ENCODE results near the gene CHN2.

Gene CHN2

DNA sequence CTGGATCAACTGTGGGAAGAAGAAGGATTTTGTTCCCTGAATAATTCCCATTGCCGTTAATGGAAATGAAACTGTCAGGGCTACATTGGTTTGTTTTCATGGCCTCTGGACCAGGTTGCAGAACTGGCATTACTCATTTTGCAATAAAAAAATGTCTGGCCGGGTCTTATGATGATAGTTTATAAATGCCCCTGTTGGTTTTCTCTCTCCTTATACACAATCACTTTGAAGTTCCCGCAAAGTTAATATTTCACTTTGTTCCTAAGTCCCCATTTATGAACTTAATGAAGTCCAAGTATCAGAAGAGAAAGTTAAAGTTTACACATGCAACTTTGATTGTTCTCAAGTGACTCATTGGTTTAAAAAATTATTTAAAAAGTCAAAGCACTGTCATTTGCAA is 218.3 kb downstream of the CHN2 start:
- DNase-seq = no peak

DNA sequence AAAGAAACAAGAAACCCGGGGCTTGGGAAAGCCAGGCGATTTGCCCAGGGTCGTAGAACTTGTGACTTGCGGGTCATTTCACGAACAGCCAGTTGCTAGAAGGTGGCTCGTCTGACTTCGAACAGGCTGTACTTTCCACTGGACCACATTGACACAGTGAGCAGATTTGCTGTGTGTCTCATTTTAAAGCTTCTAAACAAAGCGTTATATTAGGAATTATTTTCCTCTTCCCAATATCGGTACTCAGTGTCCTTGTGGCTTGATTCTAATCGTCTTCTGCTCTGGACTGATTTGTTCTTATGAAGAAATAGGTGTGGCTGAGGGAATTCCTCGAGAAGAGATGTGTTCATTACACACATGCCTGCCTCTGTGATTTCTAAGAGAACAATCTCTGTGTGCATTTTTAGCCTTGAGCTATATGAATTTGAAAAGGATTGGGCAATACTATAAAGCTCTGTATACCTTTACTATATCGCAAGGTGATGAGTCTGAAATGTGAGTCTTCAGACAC is 219.1 kb downstream of the CHN2 start:
- no peak for DNase-seq

DNA sequence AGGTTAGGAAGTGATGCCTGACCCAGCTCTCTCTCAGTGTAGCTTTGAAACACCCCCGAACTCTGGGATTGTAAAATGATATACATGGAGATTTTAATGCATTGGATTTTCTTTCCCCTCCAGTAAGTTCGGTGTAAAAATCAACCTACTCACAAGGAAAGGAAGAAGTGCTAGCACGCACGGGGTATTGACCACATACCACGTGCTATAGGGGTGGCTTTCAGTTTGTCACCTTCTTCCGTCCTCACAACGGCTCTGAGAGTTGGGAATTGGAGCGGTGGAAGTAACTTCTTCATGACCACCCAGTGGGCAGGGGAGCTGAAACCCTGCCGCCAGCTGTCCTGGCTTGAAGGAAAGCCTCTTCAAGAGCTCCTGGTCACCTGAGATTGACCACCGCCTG is 219.6 kb downstream of the CHN2 start:
- DNase-seq = no peak

DNA sequence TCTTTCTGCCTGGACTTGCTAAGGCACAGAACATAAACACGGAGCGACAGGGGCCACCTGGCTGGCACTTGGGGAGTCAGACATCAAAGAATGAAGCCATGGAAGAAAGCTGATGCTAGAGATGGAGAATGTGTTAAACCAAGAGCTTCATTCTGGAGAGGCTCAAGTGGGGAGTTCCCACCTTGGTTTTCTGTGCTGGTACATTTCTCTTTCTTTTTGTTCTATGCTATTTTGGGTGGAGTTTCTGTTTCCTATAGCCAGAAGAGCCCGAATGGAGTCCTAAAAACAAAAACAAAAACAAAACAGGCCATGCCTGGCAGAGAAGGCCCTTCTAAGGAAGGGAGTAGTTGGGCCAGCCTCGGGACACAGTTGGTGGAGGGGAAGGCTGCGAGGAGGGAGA is 220.6 kb downstream of the CHN2 start:
- no peak for DNase-seq

DNA sequence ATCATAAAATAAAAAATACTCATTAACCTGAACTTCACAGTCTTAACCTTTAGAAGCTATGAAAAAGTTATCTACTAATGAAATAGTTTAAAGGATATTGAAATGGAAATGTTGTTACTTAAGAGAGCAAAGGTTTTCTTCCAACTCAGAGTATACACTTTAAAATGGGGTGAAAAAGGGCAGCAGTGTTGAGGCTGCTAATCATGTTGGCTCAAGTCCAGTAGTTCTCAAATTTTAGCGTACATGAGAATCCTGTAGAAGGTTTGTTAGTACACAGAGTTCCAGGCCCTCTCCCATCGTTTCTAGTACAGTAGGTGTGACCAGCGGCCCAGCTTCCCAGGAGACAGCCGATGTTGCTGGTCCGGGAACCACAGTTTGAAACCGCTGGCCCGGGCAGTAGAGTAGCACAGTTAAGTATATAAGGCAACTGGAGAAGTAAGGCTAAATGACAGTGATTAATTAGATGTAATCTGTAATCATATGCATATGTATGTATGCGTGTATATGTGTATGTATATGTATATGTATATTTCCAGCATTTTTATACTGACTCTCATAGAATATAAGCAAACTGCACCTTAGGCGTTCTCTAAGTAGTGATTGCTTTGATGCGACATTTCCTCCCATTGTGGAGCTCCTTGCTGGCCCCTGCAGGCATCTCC is 221.8 kb downstream of the CHN2 start:
- DNase-seq = no peak

DNA sequence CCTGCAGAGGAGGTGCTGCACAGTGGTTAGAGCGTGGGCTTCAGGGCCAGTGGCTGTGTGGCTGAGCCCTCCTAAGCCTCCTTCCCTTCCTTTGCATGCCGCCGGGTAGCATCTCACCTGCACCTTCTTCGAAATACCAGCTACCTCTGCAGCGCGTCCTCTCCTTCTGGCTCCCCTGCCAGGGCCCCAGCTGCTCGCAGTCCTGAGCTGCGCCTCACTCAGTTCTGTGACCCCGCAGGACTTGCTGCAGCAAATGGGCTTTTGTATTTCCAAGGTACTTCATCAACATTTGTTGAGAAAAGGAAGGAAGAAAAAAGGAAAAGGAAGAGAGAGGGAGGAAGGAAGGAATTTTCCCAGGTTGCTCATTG is 222.3 kb downstream of the CHN2 start:
- DNase-seq = no peak

DNA sequence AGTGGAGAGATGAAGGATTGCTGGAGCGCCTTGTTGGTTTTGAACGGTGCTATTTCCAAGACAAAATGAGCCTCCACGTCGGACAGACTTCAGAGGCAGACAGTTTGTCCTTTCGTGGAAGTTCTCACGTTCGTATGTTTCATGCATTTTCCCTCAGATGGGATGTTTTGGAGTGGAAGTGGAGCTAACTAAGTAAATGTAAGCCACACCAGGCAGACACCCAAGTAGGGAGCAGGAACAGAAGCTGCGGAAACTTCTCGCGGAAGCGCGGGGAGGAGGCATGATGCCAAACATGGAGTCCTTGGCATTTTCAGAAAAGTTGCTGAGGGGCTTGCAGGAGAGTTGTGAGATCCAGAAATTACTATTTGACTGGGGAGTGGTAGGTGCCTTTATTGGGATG is 223.5 kb downstream of the CHN2 start:
- no peak for DNase-seq

DNA sequence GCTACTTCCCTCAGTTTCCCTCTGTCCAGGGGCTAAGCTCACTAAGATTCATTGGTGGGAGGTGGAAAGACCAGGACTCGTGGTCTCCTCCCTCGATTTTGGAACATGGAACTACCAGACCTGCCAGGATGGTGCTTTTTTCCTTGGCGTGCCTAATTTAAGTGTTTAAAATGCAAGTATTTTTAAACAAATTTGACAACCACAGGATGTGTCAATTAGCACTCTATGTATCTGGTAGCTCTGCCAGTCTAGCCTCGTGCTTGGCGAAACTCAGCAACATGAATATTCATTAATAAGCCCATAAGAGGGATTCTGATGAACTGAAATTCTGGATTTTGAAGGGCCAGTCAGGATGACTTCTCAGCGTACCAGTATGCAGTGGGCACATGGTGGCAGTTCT is 224.1 kb downstream of the CHN2 start:
- DNase-seq = no peak

DNA sequence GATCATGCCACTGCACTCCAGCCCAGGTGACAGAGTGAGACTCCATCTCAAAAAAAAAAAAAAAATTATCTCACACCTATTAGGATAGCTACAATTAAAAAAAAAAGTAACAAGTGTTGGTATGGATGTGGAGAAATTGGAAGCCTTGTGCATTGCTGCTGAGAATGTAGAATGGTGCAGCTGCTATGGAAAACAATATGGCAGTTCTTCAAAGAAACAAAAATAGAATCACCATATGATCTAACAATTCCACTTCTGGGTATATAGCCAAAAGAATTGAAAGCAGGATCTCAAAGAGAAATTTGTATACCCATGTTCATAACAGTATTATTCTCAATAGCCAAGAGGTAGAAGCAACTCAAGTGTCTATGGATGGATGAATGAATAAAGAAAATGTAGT is 225.4 kb downstream of the CHN2 start:
- DNase-seq = no peak

DNA sequence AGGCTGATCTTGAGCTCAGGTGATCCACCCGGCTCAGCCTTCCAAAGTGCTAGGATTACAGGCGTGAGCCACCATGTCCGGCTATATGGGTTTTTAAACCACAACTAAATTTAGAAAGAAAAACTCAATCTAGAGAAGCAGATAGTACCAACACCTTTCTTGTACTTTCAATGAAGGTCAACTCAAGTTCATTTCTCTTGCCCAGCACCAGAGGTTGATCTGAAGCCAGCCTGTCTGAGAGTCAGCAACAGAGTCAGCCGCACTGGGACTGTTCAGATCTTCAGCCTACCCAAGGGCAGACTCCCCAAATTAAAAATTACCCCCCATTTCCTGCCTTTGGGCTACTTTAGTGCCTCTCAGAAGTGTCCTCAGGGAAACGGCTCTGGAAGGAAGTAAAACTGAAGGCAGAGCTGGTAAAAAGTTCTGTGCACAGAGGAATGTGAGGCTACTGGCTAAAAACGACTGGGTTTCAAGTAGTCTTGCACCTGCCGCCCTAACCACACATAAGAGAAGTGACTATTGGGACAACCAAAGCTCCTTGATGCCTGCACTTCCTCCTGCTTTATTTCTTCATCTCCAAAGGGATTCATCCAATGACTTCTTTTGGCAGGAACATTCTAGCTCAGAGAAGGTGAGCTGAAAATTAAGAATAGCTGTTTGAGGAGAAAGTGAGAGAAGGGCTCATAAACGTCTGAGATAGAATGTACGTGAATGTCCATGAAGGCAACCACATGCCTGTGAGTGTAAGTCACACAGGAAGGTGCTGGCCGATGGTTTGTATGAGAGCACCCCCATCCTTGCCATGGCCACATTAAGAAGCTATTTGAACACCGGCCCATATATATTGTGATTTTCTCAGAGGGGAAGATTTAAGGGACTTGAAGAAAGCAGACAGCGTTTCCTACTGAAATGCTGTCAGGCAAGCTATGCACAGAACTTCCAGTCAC is 226.7 kb downstream of the CHN2 start:
- no peak for DNase-seq

DNA sequence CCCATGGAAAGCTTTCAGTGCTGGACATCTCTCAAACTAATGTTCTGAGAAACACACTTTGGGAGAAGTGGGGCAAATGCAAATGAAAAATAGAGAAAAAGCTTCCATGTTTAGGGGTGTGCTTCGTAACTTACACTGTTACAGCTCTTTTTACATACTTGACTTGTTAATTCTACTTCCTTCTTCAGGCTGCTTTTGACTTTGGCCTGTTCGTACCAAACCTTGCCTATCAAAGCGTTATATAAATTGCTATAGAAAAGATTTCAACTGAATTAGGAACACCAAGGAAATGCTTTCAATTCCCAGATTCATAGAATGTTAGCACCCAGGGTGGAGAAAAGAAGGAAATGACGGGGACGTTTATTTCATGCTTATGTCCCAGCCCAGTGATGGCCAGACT is 228.3 kb downstream of the CHN2 start:
- no peak for DNase-seq

DNA sequence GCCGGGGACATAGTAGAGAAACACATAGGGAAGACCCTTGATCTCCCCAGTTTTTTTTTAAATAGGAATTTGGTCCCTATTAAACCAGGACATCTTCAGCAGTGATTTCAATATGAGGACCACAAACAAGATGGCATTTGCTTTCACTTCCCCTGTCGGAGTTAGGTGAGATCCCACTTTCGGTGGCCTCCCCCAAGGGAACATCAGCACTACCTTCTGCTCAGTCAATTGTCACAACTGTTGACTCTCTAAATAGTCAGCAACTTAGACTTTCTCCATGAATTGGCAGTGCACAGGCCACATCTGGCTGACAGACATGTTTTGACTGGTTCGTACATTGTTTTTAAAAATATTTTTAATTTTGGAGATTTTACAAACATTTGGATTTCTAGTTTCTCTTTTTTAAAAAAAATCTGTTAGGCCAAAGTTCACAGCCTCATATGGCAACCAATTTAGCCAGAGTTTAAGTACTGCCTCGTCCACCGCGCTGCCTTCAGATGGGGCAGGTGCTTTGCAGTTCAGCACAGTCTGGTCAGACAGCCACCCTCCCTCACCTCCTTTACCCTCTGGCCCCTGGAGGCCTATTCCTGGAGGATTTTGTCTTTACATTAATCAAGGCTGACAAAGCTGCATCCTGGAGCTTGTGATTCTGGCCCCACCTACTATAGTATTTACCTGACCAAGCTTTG is 229.9 kb downstream of the CHN2 start:
- DNase-seq = no peak

DNA sequence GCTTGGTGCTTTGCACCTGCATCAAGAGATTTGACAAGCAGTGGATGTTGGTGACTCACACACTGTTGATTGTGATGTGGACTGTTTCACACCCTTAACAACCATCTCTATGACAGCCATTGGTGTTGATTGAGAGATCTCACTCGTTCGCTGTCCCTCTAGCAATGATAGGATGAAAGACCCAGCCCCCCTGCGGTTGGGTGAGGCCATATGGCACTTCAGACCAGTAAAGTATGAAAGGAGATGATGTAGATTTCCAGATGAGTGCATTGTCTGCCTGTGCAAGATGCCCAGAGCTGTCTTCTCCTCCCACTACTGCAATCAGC is 230.4 kb downstream of the CHN2 start:
- no peak for DNase-seq

DNA sequence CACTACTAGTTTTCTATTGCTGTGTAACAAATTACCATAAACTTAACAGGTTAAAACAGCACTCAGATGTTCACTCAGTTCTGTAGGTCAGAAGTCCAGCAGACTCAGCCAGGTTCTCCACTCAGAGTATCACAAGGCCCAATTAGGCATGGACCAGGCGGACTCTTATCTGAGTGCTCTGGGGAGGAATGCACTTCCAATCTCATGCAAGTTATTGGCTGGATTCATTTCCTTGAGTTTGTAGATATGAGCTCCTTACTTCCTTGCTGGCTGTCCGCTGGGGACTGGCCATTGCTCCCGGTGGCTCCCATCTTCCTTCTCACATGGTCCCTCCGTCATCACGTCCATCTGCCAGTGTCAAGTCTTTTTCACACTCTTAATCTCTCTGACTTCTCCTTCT is 232.0 kb downstream of the CHN2 start:
- DNase-seq = no peak

DNA sequence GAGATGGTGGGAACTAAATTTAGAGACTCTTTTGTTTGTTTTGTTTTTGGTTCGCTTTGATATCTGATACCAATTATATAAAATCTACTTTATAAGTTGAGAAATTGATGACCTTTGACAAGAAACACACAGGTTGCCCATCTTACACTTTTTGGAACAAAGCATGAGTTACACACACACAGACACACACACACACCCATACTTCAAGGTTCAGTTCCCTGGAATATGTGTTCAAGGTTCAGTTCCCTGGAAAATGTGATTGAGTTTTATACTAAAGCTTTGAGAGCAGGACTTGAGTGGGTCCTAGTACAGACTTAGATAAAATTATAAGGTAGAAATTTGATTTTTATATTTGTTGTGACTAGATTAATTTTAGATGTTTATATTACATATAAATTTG is 234.8 kb downstream of the CHN2 start:
- DNase-seq = no peak

DNA sequence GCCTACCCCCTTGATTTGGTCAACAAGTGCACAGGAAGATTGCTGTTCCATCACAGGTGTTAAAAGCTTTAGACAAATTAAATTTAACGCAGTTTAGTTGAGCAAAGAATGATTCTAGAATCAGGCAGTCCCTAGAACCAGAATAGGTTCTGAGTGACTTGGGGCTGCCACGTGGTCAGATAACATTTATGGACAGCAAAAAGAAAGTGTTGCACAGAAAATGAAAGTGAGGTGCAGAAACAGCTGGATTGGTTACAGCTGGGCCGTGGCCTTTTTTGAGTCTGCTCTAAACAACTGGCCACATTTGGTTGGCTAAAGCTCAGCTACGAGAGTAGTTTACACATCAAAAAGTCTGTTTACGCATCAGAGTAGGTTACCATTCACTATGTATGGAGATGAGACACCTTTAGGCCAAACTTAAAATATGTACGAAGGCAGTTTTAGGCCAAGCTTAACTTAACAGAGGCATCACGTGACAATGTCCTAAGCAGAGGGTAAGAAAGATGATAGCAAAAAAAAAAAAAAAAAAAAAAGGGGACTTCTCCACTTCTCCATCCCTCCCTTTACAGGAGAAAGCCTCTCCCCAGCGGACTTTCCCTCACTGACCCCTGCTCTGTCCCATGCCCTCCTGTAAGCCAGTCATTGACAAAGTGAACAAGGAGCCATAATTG is 235.8 kb downstream of the CHN2 start:
- no peak for DNase-seq

DNA sequence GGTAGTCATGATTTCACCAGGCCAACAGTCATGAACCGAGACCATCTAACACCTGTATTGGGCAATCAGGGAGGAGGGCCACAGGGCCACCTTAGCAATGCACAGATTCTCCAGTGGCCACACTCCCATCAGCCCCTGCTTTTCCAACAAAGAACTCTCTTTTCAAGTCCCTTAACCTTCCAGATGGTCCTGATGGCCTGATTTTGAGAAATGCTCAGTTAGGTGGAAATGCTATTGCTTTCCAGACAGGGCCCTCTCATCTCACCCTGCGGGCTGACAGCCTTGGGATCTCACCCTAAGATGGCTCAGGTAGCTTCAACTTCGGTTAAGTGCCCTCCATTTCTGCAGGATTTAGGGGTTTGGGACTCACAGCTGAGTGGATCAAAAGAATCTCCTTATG is 237.1 kb downstream of the CHN2 start:
- no peak for DNase-seq

DNA sequence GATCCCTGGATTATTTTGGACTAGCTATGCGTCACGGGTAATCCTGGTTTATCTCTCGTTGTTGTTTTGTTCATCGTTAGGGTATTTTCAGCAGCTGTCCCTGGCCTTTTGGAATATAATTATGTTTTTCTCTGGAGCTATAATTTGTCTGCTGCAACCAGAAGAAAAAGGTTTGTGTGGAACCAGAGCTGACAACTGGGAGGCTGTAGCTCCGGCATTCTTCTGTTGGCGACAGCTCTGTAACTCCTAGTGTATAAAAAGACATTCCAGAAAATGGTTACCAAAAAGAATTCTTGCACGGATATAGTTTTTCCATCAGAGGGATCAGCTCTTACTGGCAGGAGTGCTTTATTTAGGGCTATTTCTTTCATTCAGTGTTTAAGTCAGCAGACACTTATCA is 238.1 kb downstream of the CHN2 start:
- no peak for DNase-seq

DNA sequence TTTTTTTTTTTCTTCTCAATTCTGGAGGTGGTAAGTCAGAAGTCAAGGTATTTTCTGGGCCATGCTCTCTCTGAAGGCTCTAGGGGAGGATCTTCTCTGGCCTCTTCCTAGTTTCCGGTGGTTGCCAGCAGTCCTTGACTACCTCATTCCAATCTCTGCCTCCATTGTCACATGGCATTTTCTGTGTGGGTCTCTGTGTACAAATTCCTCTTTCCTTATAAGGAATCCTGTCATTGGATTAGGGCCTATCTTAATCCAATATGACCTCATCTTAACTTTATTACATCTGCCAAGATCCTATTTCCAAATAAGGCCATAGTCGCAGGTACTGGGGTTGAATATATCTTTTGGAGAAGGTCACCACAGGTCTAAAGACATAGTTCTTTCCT is 239.8 kb downstream of the CHN2 start:
- DNase-seq = no peak

DNA sequence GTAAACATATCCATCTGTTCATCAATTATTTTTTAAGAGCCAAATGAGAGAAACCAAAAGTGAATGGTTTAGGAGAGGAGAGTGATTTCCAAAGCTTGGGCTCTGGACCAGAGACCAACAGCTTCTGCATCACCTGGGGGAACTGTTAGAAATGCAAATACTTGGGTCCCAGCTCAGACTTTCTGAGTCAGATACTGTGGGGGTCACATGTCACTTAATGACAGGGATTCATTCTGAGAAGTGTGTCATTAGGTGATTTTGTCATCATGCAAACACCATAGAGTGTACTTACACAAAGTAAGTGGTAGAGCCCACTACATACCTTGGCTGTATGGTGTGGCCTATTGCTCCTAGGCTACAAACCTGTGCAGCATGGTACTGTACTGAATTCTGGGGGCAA is 240.6 kb downstream of the CHN2 start:
- DNase-seq = no peak

DNA sequence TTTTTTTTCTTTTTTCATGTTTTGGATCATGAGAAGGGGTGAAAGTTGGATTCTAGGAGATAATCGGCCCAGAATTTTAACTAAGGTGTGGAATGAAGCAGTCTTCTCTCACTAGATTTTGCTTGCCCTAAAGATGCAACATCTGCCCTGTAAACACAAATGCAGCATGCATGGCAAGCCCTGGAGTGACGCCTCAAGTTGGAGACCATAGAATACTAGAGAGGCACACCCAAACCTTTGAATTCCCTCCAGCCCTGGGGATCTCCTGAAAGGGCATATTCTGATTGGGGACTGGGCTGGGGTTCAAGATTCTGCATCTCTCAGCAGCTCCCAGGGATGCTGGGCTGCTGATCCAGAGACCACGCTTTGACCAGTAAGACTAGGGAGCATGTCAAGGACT is 241.3 kb downstream of the CHN2 start:
- DNase-seq = no peak

DNA sequence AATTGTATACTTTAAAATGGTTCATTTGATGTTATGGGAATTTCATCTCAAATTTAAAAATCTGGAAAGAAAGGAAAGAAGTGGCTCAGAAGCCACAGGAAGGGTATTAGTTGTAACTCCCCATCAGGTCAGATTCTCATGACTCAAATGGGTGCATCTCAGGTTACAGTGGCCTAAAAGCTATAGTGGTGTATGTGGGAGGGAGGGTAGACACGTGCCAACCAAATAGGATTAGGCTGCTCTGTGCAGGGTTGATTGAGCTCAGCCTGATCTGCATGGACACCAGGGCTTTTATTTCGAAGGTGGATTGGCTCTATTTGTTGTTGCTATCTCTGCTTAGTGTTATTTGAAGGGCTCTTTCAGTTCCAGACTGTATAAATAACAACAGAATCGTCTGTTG is 247.6 kb downstream of the CHN2 start:
- no peak for DNase-seq

DNA sequence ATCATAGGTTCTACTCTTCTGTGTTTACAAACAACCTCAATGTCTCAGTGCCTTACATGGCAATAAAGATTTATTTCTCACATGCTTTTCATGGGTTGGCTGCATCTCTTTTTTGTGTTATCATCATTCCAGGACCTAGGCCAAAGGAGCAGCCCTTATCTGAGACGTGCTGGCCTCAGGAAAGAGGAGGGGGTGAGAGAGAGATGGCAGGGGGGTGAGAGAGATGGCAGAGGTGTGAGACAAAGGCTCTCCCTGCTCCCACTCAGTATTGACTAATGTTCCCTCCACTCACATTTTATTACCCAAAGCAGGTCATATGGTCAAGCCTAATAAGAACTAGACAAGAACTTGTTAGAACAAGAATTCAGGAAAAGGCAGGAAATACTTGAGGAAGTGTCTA is 249.0 kb downstream of the CHN2 start:
- DNase-seq = no peak

DNA sequence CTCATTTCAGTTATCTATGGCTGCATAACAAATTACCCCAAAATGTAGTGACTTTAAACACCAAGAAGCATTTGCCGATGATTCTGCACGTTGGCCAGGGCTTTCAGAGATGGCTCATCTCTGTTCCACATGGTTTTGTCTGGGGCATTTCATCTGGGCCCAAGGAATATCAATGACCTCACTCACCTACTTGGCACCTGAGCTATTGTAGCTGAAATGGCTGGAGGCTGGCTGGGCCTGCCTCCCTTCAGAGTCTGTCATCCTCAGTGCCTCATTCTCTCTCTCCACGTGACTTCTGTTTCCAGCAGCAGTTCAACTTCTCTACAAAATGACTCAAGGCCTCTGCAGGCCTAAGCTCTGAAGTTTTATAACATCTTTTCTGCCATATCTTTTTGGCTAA is 249.7 kb downstream of the CHN2 start:
- DNase-seq = no peak
